Measurements from ENCODE around the gene MEX3D. TPM values are rescaled to one million over a fixed set of nuclear protein-coding genes. Genes with fewer than 3 reads are reported as not detected.

Gene MEX3D
- polyA plus RNA-seq, 1 donor (not counting 4 experiments of a cell fraction or from before 2014, with no cell fraction given) = 3.9 TPM

DNA sequence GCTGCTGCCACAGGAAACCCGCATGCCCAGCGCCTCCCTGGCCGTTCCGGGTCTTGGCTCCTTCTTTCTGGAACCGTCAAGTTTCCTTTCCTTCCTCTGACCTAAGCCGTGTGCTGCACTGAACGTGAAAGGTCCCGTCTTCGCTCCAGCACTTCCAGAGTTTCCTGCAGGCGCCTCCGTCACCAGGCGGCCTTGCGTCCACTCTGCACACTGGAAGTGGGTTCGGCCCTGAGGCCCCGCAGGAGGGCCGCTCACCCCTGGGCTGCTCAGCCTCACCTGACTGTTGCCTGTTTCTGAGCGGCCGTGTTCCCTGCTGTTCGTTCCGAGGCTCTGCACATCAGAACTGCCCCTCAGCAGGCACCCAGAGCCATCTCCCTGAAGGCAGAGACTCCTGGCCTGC lies 12.3 kb upstream of the MEX3D start:
- Histone ChIP-seq H3K9me1 (ENCODE audit: control insufficient read depth, extremely low read depth, insufficient read depth, low read length) (no peaks in the 10 kb centered on the region), H3K4me2 (ENCODE audit: control insufficient read depth, extremely low read depth, insufficient read depth, low read depth, low read length) (no peak overlapping the region), H2AFZ (ENCODE audit: control insufficient read depth, low read length) (no peak overlapping the region), H3K9ac (ENCODE audit: control insufficient read depth, extremely low read depth, insufficient read depth, low read length) (no peak overlapping the region), H3K9me3 (ENCODE audit: control insufficient read depth, low read depth, low read length) (no peaks in the 10 kb centered on the region), H3K4me1 (ENCODE audit: control insufficient read depth, extremely low read depth, insufficient read depth, low read length) (no peaks in the 10 kb centered on the region), H3K27ac (ENCODE audit: control insufficient read depth, insufficient read depth, low read length) (no peak overlapping the region), H4K20me1 (ENCODE audit: control insufficient read depth, extremely low read depth, insufficient read depth, low read length) (no peaks in the 10 kb centered on the region), H3K27me3 (ENCODE audit: control insufficient read depth, extremely low read depth, insufficient read depth, low read length) (no peaks in the 10 kb centered on the region), H3K79me2 (ENCODE audit: control insufficient read depth, insufficient read depth, low read length) (peaks cover 2% of the 10 kb centered on the region), H3K4me3 (ENCODE audit: control insufficient read depth in 2 of 3, extremely low read depth in 1 of 3, insufficient read depth in 2 of 3, low read depth in 1 of 3, low read length in 3 of 3) (no peak overlapping the region), H3K36me3 (ENCODE audit: control insufficient read depth in 2 of 2, extremely low read depth in 1 of 2, insufficient read depth in 2 of 2, low read length in 2 of 2) (peaks cover 5 to 23% of the 10 kb centered on the region in 2 experiments)
- DNase-seq (ENCODE audit: low read depth, low spot score) = no peak
- TF ChIP-seq EZH2 (IDR thresholded peaks at IDR 0.05; ENCODE audit: low read length) (no peak), CTCF (optimal IDR thresholded peaks at IDR 0.05 in 1 of 3, IDR thresholded peaks at IDR 0.05 in 1 of 3, conservative IDR thresholded peaks at IDR 0.05 in 1 of 3; ENCODE audit: extremely low read depth in 1 of 3, insufficient read depth in 2 of 3, low read length in 3 of 3) (no peak)
- no peak for FAIRE-seq
- dilution Hi-C loops (cut with MboI; ENCODE audit: extremely low pct_ligation_motif_present, low sequenced_read_pairs) = no loop called here

DNA sequence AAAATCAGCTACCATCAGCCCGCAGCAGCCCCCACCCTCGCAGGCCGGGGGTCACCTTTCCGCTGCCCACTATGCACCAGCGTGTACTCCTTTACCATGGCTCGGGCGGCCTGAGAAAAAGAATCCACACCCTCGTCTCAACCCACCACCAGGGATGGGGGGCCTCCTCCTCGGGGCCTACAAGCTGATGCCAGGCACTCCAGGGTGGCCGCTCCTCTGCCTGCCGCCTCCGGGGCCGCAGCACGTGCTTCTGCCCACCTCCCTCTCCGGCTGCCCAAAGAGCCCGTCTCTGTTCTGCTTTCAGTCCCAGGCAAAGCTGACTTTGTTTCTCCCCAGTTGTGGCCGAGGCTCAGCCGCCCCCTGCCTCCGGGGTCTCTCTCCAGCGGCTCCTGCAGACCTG lies 11.1 kb upstream of the MEX3D start:
- H3K9me1 ChIP-seq (ENCODE audit: control insufficient read depth, extremely low read depth, insufficient read depth, low read length) = no peaks in the 10 kb centered on the region
- H3K79me2 ChIP-seq (ENCODE audit: control insufficient read depth, insufficient read depth, low read length) = no peaks in the 10 kb centered on the region
- dilution Hi-C loops (cut with MboI; ENCODE audit: extremely low pct_ligation_motif_present, low sequenced_read_pairs) = no loop called here
- no peak overlapping the region for H3K9ac ChIP-seq (ENCODE audit: control insufficient read depth, extremely low read depth, insufficient read depth, low read length)
- H2AFZ ChIP-seq (ENCODE audit: control insufficient read depth, low read length) = no peak overlapping the region
- FAIRE-seq = no peak
- no peaks in the 10 kb centered on the region for H4K20me1 ChIP-seq (ENCODE audit: control insufficient read depth, extremely low read depth, insufficient read depth, low read length)
- H3K36me3 ChIP-seq (ENCODE audit: control insufficient read depth in 2 of 2, extremely low read depth in 1 of 2, insufficient read depth in 2 of 2, low read length in 2 of 2) = peaks cover 5 to 23% of the 10 kb centered on the region in 2 experiments
- no peaks in the 10 kb centered on the region for H3K9me3 ChIP-seq (ENCODE audit: control insufficient read depth, low read depth, low read length)
- no peak overlapping the region for H3K4me2 ChIP-seq (ENCODE audit: control insufficient read depth, extremely low read depth, insufficient read depth, low read depth, low read length)
- TF ChIP-seq CTCF (optimal IDR thresholded peaks at IDR 0.05 in 1 of 3, IDR thresholded peaks at IDR 0.05 in 1 of 3, conservative IDR thresholded peaks at IDR 0.05 in 1 of 3; ENCODE audit: extremely low read depth in 1 of 3, insufficient read depth in 2 of 3, low read length in 3 of 3) (no peak), EZH2 (IDR thresholded peaks at IDR 0.05; ENCODE audit: low read length) (no peak)
- no peaks in the 10 kb centered on the region for H3K27me3 ChIP-seq (ENCODE audit: control insufficient read depth, extremely low read depth, insufficient read depth, low read length)
- DNase-seq (ENCODE audit: low read depth, low spot score) = no peak
- H3K27ac ChIP-seq (ENCODE audit: control insufficient read depth, insufficient read depth, low read length) = no peak overlapping the region
- H3K4me3 ChIP-seq (ENCODE audit: control insufficient read depth in 2 of 3, extremely low read depth in 1 of 3, insufficient read depth in 2 of 3, low read depth in 1 of 3, low read length in 3 of 3) = no peak overlapping the region
- H3K4me1 ChIP-seq (ENCODE audit: control insufficient read depth, extremely low read depth, insufficient read depth, low read length) = no peaks in the 10 kb centered on the region

All from keratinocyte (primary cell).